HEK293T (cell line): Measurements from ENCODE around the gene CEP68.

ENCODE experiments used
- ARNT ChIP-seq: fragments of 450-650 bp; IDR thresholded peaks from 2 replicates; pipeline ENCODE4 v1.6.1; 2017; ENCODE audit warnings: mild to moderate bottlenecking
- BHLHE40 ChIP-seq: fragments of 450-650 bp; IDR thresholded peaks from 2 replicates; pipeline ENCODE4 v1.6.1; 2016; ENCODE audit warnings: mild to moderate bottlenecking, moderate library complexity, borderline replicate concordance
- ELF4 ChIP-seq: fragments of 450-650 bp; IDR thresholded peaks from 2 replicates; pipeline ENCODE4 v1.6.1; 2017; ENCODE audit warnings: antibody characterized with exemption
- FOXA1 ChIP-seq: fragments of 450-650 bp; IDR thresholded peaks from 2 replicates; pipeline ENCODE4 v1.6.1; 2016; ENCODE audit warnings: mild to moderate bottlenecking
- FOXK2 ChIP-seq: fragments of 450-650 bp; IDR thresholded peaks from 2 replicates; pipeline ENCODE4 v1.6.1; 2016; ENCODE audit warnings: mild to moderate bottlenecking
- FOXM1 ChIP-seq: fragments of 450-650 bp; IDR thresholded peaks from 2 replicates; pipeline ENCODE4 v1.6.1; 2017; ENCODE audit warnings: mild to moderate bottlenecking, borderline replicate concordance
- PKNOX1 ChIP-seq: fragments of 450-650 bp; IDR thresholded peaks from 2 replicates; pipeline ENCODE4 v1.6.1; 2016
- SP1 ChIP-seq: fragments of 450-650 bp; IDR thresholded peaks from 2 replicates; pipeline ENCODE4 v1.6.1; 2017
- SUZ12 ChIP-seq: fragments of 450-650 bp; IDR thresholded peaks from 2 replicates; pipeline ENCODE4 v1.6.1; 2016; ENCODE audit warnings: mild to moderate bottlenecking
- ZNF384 ChIP-seq: fragments of 450-650 bp; IDR thresholded peaks from 2 replicates; pipeline ENCODE4 v1.6.1; 2016

- TF ChIP-seq ARNT: no peak
- TF ChIP-seq SP1: no peak
- TF ChIP-seq ELF4: no peak
- no peak for TF ChIP-seq FOXA1
- no peak for TF ChIP-seq ZNF384
- TF ChIP-seq SUZ12: no peak
- TF ChIP-seq BHLHE40: no peak
- TF ChIP-seq PKNOX1: no peak
- TF ChIP-seq FOXM1: no peak
- no peak for TF ChIP-seq FOXK2
These were observed 6.9 kb downstream of the CEP68 start for GRCh38 chr2:65062843-65063825.
